Thyroid gland (tissue), 4 donors: Measurements from ENCODE around the gene ADAMTS17.

Experiments used
- POLR2A ChIP-seq, 2 donors: fragments of 450-650 bp; IDR thresholded peaks; one replicate each; pipeline ENCODE4 v1.6.1; 2017; ENCODE audit warnings: antibody characterized with exemption in 2 of 2, mild to moderate bottlenecking in 2 of 2, moderate library complexity in 1 of 2
- TF ChIP-seq, protein P1 (sequence below), 6 experiments: fragments of 200-600 bp in 3 of 6; fragments of 450-650 bp in 3 of 6; sonication (generic) in 3 of 6; IDR thresholded peaks; one replicate each; pipeline ENCODE4 v1.5.1; 2016 to 2019; ENCODE audit warnings: antibody characterized with exemption in 6 of 6, mild to moderate bottlenecking in 2 of 6, inconsistent platforms in 1 of 6, moderate library complexity in 1 of 6

DNA sequence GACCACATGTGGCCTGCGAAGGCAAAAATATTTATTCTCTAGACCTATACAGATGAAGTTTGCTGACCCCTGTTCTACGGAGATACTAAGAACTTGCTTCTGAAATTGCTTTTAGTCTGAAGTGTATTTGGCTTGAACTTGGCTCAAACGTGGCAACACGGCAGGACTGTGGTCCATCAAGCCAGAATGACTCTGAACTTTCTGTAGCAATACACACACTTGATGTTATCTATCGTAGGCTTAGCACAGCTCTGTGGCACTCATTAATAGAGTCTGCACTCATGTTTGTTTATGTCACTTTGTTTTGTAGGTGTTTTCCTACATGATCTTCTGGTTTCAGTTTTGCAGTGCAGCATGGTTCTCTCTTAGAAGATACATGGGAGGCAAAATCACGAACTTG, 298.1 kb downstream of the ADAMTS17 start:
- TF ChIP-seq, protein P1, sequence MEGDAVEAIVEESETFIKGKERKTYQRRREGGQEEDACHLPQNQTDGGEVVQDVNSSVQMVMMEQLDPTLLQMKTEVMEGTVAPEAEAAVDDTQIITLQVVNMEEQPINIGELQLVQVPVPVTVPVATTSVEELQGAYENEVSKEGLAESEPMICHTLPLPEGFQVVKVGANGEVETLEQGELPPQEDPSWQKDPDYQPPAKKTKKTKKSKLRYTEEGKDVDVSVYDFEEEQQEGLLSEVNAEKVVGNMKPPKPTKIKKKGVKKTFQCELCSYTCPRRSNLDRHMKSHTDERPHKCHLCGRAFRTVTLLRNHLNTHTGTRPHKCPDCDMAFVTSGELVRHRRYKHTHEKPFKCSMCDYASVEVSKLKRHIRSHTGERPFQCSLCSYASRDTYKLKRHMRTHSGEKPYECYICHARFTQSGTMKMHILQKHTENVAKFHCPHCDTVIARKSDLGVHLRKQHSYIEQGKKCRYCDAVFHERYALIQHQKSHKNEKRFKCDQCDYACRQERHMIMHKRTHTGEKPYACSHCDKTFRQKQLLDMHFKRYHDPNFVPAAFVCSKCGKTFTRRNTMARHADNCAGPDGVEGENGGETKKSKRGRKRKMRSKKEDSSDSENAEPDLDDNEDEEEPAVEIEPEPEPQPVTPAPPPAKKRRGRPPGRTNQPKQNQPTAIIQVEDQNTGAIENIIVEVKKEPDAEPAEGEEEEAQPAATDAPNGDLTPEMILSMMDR (IDR thresholded peaks at IDR 0.05), result no peak
- TF ChIP-seq POLR2A (IDR thresholded peaks at IDR 0.05), result no peak
